K562 (cell line): ENCODE data around the gene RBM19. TPM values are rescaled to one million over a fixed set of nuclear protein-coding genes. Genes with fewer than 3 reads are reported as not detected.

Source experiments
- ATF1 ChIP-seq, 2 experiments: fragments of 450-650 bp in 1 of 2; IDR thresholded peaks; 2 replicates each; pipeline ENCODE4 v1.6.1; 2016; ENCODE audit warnings: missing compliant biosample characterization in 1 of 2, missing genetic modification characterization in 1 of 2
- CEBPG ChIP-seq, 3 experiments: fragments of 200-800 bp in 1 of 3; sonication (Bioruptor generic) in 1 of 3; sonication (generic) in 1 of 3; formaldehyde crosslinking in 1 of 3; IDR thresholded peaks in 2 of 3; conservative IDR thresholded peaks in 1 of 3; 2 replicates each; pipeline versions ENCODE4 v1.6.1 to v1.8.0; 2016 to 2022; ENCODE audit warnings: missing compliant biosample characterization in 2 of 3, missing genetic modification characterization in 2 of 3, mild to moderate bottlenecking in 1 of 3, missing genetic modification reagents in 1 of 3
- CREB1 ChIP-seq, 2 experiments: sonication (generic) in 1 of 2; formaldehyde crosslinking in 1 of 2; IDR thresholded peaks; 2 replicates each; pipeline versions ENCODE4 v1.6.1 to v1.8.0; 2012 to 2022; ENCODE audit warnings: inconsistent platforms in 1 of 2, mild to moderate bottlenecking in 1 of 2, missing genetic modification reagents in 1 of 2, moderate library complexity in 1 of 2
- JUN ChIP-seq, 2 experiments: sonication (generic) in 1 of 2; formaldehyde crosslinking in 1 of 2; IDR thresholded peaks; 2 replicates each; pipeline versions ENCODE4 v1.6.1 to v1.8.0; 2012 to 2022; ENCODE audit warnings: borderline replicate concordance in 2 of 2, mild to moderate bottlenecking in 2 of 2, improper control_type of control experiment in 1 of 2, low read depth in 1 of 2, low read length in 1 of 2, missing genetic modification reagents in 1 of 2
- KDM1A ChIP-seq, 2 experiments: fragments of 450-650 bp; IDR thresholded peaks; 2 replicates each; pipeline ENCODE4 v1.6.1; 2016; ENCODE audit warnings: mild to moderate bottlenecking in 2 of 2
- NFRKB ChIP-seq: fragments of 450-650 bp; IDR thresholded peaks from 2 replicates; pipeline ENCODE4 v1.6.1; 2016; ENCODE audit warnings: low read depth
- ZKSCAN3 ChIP-seq: fragments of 250-450 bp; sonication (Bioruptor Pico); IDR thresholded peaks from 2 replicates; pipeline ENCODE4 v1.4.0; 2020
- ZNF197 ChIP-seq: fragments of 200-800 bp; sonication (Bioruptor generic); IDR thresholded peaks from 2 replicates; pipeline ENCODE4 v1.6.1; 2016; ENCODE audit warnings: low read depth, missing genetic modification characterization, missing compliant biosample characterization
- ZNF318 ChIP-seq, 2 experiments: fragments of 450-650 bp; IDR thresholded peaks; 2 replicates each; pipeline ENCODE4 v1.6.1; 2016; ENCODE audit warnings: mild to moderate bottlenecking in 2 of 2, borderline replicate concordance in 1 of 2, low read depth in 1 of 2, moderate library complexity in 1 of 2
- ZNF586 ChIP-seq: fragments of 450-650 bp; formaldehyde crosslinking; conservative IDR thresholded peaks from 2 replicates; pipeline ENCODE4 v1.4.0; 2020; ENCODE audit warnings: mild to moderate bottlenecking, moderate library complexity
- polyA plus RNA-seq, 8 experiments: library from polyadenylated mRNA; depleted of rRNA in 4 of 8; stranded (reverse) in 5 of 8; unstranded in 3 of 8; fragments of >200 nt; fragmentation: Nextera tagmentation in 2 of 8; fragmentation: Illumina TruSeq in 1 of 8; extraction: Ambion mirVana in 2 of 8; extraction: Trizol in 1 of 8; gene quantifications; 2 replicates each; pipeline versions ENCODE4 v1.2.1 to v1.2.3, GENCODE V29; 2011 to 2014; ENCODE audit warnings: inconsistent platforms in 1 of 8, missing spikeins in 1 of 8
- total RNA-seq, 7 experiments: library from RNA; depleted of rRNA in 6 of 7; stranded (reverse); fragments of >200 nt in 6 of 7; fragmentation: Illumina TruSeq in 2 of 7; extraction: Trizol in 2 of 7; gene quantifications; 2 replicates each; pipeline versions ENCODE4 v1.2.1 to v1.2.3, GENCODE V29; 2011 to 2021; ENCODE audit warnings: low replicate concordance in 1 of 7
- TF ChIP-seq, protein P1 (sequence below): fragments of 450-650 bp; IDR thresholded peaks from 2 replicates; pipeline ENCODE4 v1.6.1; 2017; ENCODE audit warnings: antibody characterized with exemption
- TF ChIP-seq, protein P2 (sequence below): sonication (generic); formaldehyde crosslinking; IDR thresholded peaks from 2 replicates; pipeline ENCODE4 v1.8.1; 2023; ENCODE audit warnings: mild to moderate bottlenecking, missing genetic modification reagents, moderate library complexity

RBM19 gene
- total and polyA plus RNA-seq, 9 of the 15 experiments (the other 6 are each of a cell fraction or from before 2014, with no cell fraction given), result 16.0 to 58.4 (median 37.9) TPM

GRCh38 chr12:113932381-113933196, 33.5 kb downstream of the RBM19 start (continued):
- TF ChIP-seq ZNF318 (IDR thresholded peaks at IDR 0.05; ENCODE audit: borderline replicate concordance in 1 of 2, low read depth in 1 of 2) (peak in 1 of 2 experiments; percentile 35; a peak in 1 of 4 replicates), ATF1 (CRISPR knock-in tag; IDR thresholded peaks at IDR 0.05) (no peak), ATF1 (tag; IDR thresholded peaks at IDR 0.05) (no peak), NFRKB (no peak), ZNF586 (CRISPR knock-in tag) (no peak), KDM1A (IDR thresholded peaks at IDR 0.05) (peak; percentile 96 to 97), ZKSCAN3 (CRISPR knock-in tag) (no peak), CEBPG (CRISPR knock-in tag; IDR thresholded peaks at IDR 0.05) (no peak), CEBPG (tag; conservative IDR thresholded peaks at IDR 0.05 in 1 of 2, IDR thresholded peaks at IDR 0.05 in 1 of 2) (peak; percentile 24 to 60; a peak in 2 of 4 replicates), JUN (IDR thresholded peaks at IDR 0.05; ENCODE audit: borderline replicate concordance, low read depth, low read length) (0 out of 2 replicates have a peak, but pooled peaks have one; percentile 10), JUN (CRISPR knock-in tag; IDR thresholded peaks at IDR 0.05; ENCODE audit: borderline replicate concordance) (no peak), CREB1 (IDR thresholded peaks at IDR 0.05) (peak; percentile 64; the same call in 1 of the 2 replicates), CREB1 (CRISPR knock-in tag; IDR thresholded peaks at IDR 0.05) (no peak), ZNF197 (CRISPR knock-in tag) (peak; percentile 96)
- TF ChIP-seq, protein P1, sequence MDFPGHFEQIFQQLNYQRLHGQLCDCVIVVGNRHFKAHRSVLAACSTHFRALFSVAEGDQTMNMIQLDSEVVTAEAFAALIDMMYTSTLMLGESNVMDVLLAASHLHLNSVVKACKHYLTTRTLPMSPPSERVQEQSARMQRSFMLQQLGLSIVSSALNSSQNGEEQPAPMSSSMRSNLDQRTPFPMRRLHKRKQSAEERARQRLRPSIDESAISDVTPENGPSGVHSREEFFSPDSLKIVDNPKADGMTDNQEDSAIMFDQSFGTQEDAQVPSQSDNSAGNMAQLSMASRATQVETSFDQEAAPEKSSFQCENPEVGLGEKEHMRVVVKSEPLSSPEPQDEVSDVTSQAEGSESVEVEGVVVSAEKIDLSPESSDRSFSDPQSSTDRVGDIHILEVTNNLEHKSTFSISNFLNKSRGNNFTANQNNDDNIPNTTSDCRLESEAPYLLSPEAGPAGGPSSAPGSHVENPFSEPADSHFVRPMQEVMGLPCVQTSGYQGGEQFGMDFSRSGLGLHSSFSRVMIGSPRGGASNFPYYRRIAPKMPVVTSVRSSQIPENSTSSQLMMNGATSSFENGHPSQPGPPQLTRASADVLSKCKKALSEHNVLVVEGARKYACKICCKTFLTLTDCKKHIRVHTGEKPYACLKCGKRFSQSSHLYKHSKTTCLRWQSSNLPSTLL, result 0 out of 2 replicates have a peak, but pooled peaks have one; percentile 13
- TF ChIP-seq, protein P2, sequence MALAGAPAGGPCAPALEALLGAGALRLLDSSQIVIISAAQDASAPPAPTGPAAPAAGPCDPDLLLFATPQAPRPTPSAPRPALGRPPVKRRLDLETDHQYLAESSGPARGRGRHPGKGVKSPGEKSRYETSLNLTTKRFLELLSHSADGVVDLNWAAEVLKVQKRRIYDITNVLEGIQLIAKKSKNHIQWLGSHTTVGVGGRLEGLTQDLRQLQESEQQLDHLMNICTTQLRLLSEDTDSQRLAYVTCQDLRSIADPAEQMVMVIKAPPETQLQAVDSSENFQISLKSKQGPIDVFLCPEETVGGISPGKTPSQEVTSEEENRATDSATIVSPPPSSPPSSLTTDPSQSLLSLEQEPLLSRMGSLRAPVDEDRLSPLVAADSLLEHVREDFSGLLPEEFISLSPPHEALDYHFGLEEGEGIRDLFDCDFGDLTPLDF, result no peak
